ENCODE measurements around the gene CDC42SE1. TPM values are rescaled to one million over a fixed set of nuclear protein-coding genes. Genes with fewer than 3 reads are reported as not detected.

The CDC42SE1 gene
- total RNA-seq, 4 donors from 2014 or later, result 13.2 to 31.7 (median 22.8) TPM

GRCh38 chr1:151010346-151010726 lies 49.1 kb downstream of the CDC42SE1 start:
- no peak overlapping the region for H3K27ac ChIP-seq
- H3K4me3 ChIP-seq, result no peak overlapping the region
- TF ChIP-seq POLR2A (IDR thresholded peaks at IDR 0.05), result no peak
- TF ChIP-seq CTCF (IDR thresholded peaks at IDR 0.05 in 4 of 5, conservative IDR thresholded peaks at IDR 0.05 in 1 of 5), result no peak
- DNase-seq, result no peak
- in situ Hi-C loops (cut with MboI; ENCODE audit: low sequenced_read_pairs in 4 of 4) (no loop called here), intact Hi-C loops (cut with DNase I; ENCODE audit: low total_unique reads) (loop anchor here (10.0 kb wide), 1 partner anchor 814 kb away; no protein-coding TSS in a partner anchor)
- H3K9me3 ChIP-seq, result no peaks in the 10 kb centered on the region
- ATAC-seq, result no peak
- H3K4me1 ChIP-seq, result peaks cover 34 to 44% of the 10 kb centered on the region in 2 donors
- H3K36me3 ChIP-seq, result peaks cover 0 to 10% of the 10 kb centered on the region in 2 donors
- no peaks in the 10 kb centered on the region for H3K27me3 ChIP-seq

- in situ Hi-C loops (cut with MboI; ENCODE audit: low sequenced_read_pairs in 4 of 4), result no loop called here
These were observed 49.6 kb downstream of the CDC42SE1 start for GRCh38 chr1:151009674-151010345.

GRCh38 chr1:151009206-151009587 lies 50.2 kb downstream of the CDC42SE1 start:
- Histone ChIP-seq H3K4me3 (peak overlapping the region; percentile 60 to 91 (median 86)), H3K36me3 (peaks cover 0 to 10% of the 10 kb centered on the region in 2 donors), H3K27me3 (no peaks in the 10 kb centered on the region), H3K9me3 (no peaks in the 10 kb centered on the region), H3K27ac (peak overlapping the region; percentile 89 to 95 (median 94)), H3K4me1 (peaks cover 45 to 54% of the 10 kb centered on the region in 2 donors)
- DNase-seq, result no peak
- no peak for ATAC-seq
- intact Hi-C loops (cut with DNase I; ENCODE audit: low total_unique reads) (loop anchor here (5.0 to 10.0 kb wide), 6 partner anchors 37 to 447 kb away; partner anchors contain the start of genes CDC42SE1, CERS2, ENSA and PSMD4), in situ Hi-C loops (cut with MboI; ENCODE audit: low sequenced_read_pairs in 4 of 4) (no loop called here)
- no peak for TF ChIP-seq POLR2A (IDR thresholded peaks at IDR 0.05)
- no peak for TF ChIP-seq CTCF (IDR thresholded peaks at IDR 0.05 in 4 of 5, conservative IDR thresholded peaks at IDR 0.05 in 1 of 5)

More at GRCh38 chr1:151009674-151010345, 49.6 kb downstream of the CDC42SE1 start:
- no peaks in the 10 kb centered on the region for H3K27me3 ChIP-seq
- no peak for TF ChIP-seq CTCF (IDR thresholded peaks at IDR 0.05 in 4 of 5, conservative IDR thresholded peaks at IDR 0.05 in 1 of 5)
- TF ChIP-seq POLR2A (IDR thresholded peaks at IDR 0.05), result no peak
- H3K9me3 ChIP-seq, result no peaks in the 10 kb centered on the region
- intact Hi-C loops (cut with DNase I; ENCODE audit: low total_unique reads), result loop anchor here (5.0 to 10.0 kb wide), 7 partner anchors 38 to 815 kb away; partner anchors contain the start of genes CDC42SE1, CERS2, ENSA and PSMD4
- ATAC-seq (no peak), DNase-seq (no peak)
- H3K27ac ChIP-seq, result peak overlapping the region; percentile 89 to 95 (median 94)
- H3K4me3 ChIP-seq, result peak overlapping the region in 1 of 4 donors; percentile 89
- H3K36me3 ChIP-seq, result peaks cover 0 to 10% of the 10 kb centered on the region in 2 donors
- H3K4me1 ChIP-seq, result peaks cover 39 to 49% of the 10 kb centered on the region in 2 donors

GRCh38 chr1:151008244-151009205 lies 50.9 kb downstream of the CDC42SE1 start, which contains the start of gene PRUNE1:
Gene PRUNE1, plus strand, starts transcription at chr1:151008449. Its CDS starts 184 bp downstream, at chr1:151008633.
- H3K36me3 ChIP-seq, result peaks cover 0 to 8% of the 10 kb centered on the region in 2 donors
- TF ChIP-seq CTCF (IDR thresholded peaks at IDR 0.05 in 4 of 5, conservative IDR thresholded peaks at IDR 0.05 in 1 of 5) (peak in 4 of 5 experiments; percentile 24 to 33 (median 26)), POLR2A (IDR thresholded peaks at IDR 0.05) (peak; percentile 65 to 72)
- DNase-seq (peak; percentile 93 to 96), ATAC-seq (peak; percentile 79 to 80)
- no peaks in the 10 kb centered on the region for H3K27me3 ChIP-seq
- intact Hi-C loops (cut with DNase I; ENCODE audit: low total_unique reads) (loop anchor here (5.0 to 10.0 kb wide), 6 partner anchors 36 to 446 kb away; partner anchors contain the start of genes CDC42SE1, CERS2, ENSA and PSMD4), in situ Hi-C loops (cut with MboI; ENCODE audit: low sequenced_read_pairs in 4 of 4) (no loop called here)
- peak within 1 kb of the TSS; percentile 60 to 91 (median 86) for H3K4me3 ChIP-seq
- peak within 1 kb of the TSS; percentile 89 to 95 (median 94) for H3K27ac ChIP-seq
- peaks cover 52 to 61% of the 10 kb centered on the region in 2 donors for H3K4me1 ChIP-seq
- H3K9me3 ChIP-seq, result no peaks in the 10 kb centered on the region
